ENCODE results near the gene UCK2.

GRCh38 chr1:165884690-165885304, 57.4 kb downstream of the UCK2 start:
- TF ChIP-seq SP1 (IDR thresholded peaks at IDR 0.05) (no peak), ZNF384 (IDR thresholded peaks at IDR 0.05) (no peak), FOXM1 (IDR thresholded peaks at IDR 0.05; ENCODE audit: borderline replicate concordance) (no peak), SUZ12 (IDR thresholded peaks at IDR 0.05) (no peak), FOXK2 (IDR thresholded peaks at IDR 0.05) (no peak), CTBP1 (IDR thresholded peaks at IDR 0.05; ENCODE audit: borderline replicate concordance) (no peak), BHLHE40 (IDR thresholded peaks at IDR 0.05; ENCODE audit: borderline replicate concordance) (no peak), LEF1 (IDR thresholded peaks at IDR 0.05; ENCODE audit: borderline replicate concordance) (no peak), NFRKB (IDR thresholded peaks at IDR 0.05) (no peak), FOXA1 (IDR thresholded peaks at IDR 0.05) (no peak), HDGF (IDR thresholded peaks at IDR 0.05; ENCODE audit: borderline replicate concordance) (no peak), ARNT (IDR thresholded peaks at IDR 0.05) (no peak), L3MBTL2 (conservative IDR thresholded peaks at IDR 0.05) (no peak)
- TF ChIP-seq, protein P1, sequence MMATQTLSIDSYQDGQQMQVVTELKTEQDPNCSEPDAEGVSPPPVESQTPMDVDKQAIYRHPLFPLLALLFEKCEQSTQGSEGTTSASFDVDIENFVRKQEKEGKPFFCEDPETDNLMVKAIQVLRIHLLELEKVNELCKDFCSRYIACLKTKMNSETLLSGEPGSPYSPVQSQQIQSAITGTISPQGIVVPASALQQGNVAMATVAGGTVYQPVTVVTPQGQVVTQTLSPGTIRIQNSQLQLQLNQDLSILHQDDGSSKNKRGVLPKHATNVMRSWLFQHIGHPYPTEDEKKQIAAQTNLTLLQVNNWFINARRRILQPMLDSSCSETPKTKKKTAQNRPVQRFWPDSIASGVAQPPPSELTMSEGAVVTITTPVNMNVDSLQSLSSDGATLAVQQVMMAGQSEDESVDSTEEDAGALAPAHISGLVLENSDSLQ (IDR thresholded peaks at IDR 0.05), result no peak

Measured in HEK293T (cell line).